OCI-LY3 (cell line): ENCODE data around the gene SERPINF2.

ENCODE experiments used
- EZH2phosphoT487 ChIP-seq: fragments of 200-600 bp; shearing (Covaris generic); IDR thresholded peaks from 2 replicates; pipeline ENCODE4 v1.6.1; 2018; ENCODE audit warnings: antibody characterized with exemption, mixed run types, low read depth
- TF ChIP-seq, protein P1 (sequence below): fragments of 200-600, 300-600 bp; sonication (generic); IDR thresholded peaks from 2 replicates; pipeline ENCODE4 v1.5.1; 2014; ENCODE audit warnings: antibody characterized with exemption, low read length, low read depth

DNA sequence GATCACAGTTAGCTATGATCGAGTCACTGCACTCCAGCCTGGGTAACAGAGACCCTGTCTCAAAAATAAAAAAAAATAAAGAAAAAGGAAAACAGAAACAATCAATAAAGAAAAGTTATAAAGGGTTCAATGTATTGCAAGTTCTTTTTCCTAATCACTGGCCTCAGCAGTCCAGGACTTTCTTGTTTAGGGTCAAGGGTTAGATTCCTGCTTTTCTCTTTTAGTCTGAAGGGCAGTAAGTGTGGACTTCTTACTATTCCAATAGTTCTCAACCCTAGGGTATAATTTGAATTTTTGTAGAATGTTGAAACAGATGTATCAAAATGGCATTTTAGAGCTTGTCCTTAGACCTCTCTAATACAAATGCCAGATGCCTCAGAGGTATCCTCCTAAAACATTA, 59.8 kb downstream of the SERPINF2 start:
- TF ChIP-seq, protein P1, sequence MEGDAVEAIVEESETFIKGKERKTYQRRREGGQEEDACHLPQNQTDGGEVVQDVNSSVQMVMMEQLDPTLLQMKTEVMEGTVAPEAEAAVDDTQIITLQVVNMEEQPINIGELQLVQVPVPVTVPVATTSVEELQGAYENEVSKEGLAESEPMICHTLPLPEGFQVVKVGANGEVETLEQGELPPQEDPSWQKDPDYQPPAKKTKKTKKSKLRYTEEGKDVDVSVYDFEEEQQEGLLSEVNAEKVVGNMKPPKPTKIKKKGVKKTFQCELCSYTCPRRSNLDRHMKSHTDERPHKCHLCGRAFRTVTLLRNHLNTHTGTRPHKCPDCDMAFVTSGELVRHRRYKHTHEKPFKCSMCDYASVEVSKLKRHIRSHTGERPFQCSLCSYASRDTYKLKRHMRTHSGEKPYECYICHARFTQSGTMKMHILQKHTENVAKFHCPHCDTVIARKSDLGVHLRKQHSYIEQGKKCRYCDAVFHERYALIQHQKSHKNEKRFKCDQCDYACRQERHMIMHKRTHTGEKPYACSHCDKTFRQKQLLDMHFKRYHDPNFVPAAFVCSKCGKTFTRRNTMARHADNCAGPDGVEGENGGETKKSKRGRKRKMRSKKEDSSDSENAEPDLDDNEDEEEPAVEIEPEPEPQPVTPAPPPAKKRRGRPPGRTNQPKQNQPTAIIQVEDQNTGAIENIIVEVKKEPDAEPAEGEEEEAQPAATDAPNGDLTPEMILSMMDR, result no peak
- no peak for TF ChIP-seq EZH2phosphoT487
